GM18907 (cell line): ENCODE data around the gene TRIM9.

Experiments
- ATAC-seq: cut with Tn5 transposase; IDR thresholded peaks from one replicate; pipeline ENCODE4 v1.9.1; 2021; ENCODE audit warnings: mild to moderate bottlenecking, moderate library complexity; ENCODE audit not compliant: unreplicated experiment

Gene TRIM9

DNA sequence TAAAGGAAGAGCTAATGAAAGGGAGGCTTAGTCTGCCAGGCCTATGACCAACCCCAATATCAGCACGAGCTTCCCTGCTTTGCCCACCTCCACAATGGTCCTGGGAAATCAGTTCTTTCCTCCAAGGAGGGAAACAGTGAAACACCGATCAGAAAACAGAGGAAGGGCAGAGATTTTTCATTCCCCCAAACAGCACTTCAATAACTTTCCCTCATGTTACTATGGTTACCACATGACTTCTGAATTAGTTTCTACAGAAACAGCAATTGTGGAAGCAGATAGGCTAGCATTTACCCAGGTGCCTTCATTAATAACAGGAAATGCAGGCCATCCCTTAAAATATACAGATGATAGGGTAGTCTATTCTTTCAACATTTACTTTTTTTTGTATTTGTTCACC is 35.9 kb downstream of the TRIM9 start:
- no peak for ATAC-seq

DNA sequence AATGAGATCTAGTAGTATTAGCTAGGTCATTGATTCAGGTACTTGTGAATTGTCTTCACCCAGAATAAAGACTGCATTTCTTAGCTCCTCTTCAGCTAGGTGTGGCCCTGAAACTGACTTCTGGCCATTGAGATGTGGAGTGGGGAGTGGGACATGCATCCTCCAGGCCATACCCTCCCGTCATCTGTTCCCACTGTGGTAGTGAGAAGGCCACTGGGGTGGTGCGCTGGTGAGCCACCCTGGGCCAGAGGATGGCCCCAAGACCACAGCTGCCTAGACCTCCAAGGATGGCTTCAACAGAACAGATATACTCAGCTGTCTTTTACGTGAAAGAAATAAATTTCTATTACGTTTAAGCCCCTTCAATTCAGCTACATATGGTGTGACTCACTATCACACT is 36.5 kb downstream of the TRIM9 start:
- ATAC-seq: no peak

DNA sequence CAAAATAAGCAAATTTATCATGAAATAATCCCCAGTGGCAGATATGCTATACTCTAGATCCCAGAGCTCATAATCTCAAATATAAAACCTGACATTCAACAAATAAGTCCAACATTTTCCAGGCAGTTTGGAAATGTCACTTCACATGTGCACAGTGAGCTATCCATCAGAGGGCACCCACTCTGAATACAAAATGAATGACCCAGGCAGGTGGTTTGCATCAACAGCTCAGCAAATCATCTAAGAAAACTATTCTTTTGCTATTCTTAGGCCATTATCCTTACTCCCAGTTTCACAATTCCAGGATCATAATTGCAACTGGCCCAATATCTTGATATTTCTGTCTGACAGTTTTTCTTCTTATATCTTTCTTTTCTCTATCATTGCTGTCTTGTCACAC is 38.5 kb downstream of the TRIM9 start:
- ATAC-seq: no peak

DNA sequence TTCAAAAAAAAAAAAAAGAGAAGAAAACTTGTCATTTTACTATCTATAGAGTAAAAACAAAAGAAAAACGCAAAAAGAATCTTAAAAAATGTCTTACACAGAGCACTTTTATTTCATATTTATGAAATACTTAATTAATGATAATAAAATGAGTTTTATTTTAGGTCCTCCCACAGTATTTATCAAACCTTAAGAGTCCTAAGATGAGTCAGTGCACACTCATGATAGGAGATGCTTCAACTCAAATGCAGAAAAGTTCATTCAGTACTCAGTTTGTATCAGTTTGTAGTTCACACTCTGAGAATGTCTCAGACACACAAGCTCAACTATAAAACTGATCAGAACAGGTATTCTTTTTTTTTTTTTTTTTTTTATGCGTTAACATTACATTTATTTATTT is 41.7 kb downstream of the TRIM9 start:
- no peak for ATAC-seq

DNA sequence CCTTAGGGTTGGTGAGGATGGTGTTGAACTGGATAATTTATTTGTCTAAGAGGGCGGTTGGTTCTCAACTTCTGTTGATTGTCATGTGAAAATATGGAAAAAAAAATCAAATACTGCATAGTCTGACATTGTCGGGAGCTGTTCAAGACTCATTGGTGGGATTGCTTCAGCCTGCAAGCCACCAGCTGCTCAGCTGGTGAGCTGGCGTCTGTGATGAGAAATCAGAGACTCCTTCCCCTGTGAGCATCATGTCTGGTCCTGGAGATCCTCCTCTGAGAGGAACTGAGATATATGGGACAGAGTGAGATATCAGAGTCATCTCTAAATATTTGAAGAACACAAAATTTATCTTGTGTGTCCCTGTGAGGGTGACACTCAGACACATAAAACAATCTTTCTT is 49.9 kb downstream of the TRIM9 start:
- ATAC-seq: no peak

DNA sequence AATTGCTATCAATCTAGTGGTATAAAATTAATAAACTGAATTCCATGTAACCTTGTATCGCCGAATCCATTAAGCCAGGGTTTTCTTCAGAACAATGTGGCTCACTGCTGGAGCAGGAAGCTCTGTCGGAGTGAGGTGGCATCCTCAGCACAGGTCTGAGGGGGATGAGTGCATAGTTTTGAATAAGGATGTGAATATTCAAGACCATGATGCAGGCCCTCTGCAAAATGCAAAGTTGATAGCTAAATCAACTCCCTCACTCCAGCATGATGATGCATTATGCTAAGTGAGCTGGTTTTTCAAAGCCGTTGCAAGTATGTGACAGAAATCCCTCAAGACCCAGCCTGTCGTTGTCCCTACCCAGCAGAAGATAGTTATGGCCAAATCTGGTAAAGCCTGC is 53.0 kb downstream of the TRIM9 start:
- no peak for ATAC-seq

DNA sequence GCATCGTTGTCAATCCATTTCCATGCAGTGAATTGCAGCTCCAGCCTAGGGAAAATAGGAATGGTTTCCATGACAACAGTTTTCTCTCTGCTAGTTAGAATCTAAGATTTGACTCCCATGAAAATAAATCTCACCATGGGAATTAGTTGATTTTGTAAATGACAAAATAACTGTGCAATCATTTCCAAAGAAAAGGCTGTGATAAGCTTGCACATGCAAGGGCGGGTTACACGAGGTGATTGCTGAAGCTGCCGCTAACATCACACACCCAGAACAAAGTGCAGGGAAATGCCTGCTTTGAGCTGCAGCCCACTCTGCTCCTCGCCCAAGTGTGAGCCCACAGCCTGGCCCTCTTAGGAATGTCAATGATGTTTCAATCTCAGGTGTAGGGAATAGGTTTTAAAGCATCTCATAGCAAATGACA is 53.8 kb downstream of the TRIM9 start:
- no peak for ATAC-seq

DNA sequence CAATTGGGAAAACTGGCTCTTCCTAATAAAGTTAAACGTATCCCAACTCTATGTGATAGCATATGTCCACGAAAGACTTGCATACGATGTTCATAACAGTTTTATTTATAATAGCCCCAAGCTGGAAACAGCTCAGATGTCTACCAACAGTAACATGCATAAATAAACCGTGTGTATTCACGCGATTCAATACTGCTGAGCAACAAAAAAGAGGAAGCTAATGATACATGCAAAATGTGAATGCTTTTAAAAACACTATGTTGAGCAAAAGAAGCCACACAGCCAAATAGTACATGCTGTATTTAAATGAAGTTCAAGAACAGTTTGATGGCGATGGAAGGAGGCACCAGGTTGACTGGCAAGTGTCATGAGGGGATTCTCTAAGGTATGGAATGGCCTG is 55.7 kb downstream of the TRIM9 start:
- no peak for ATAC-seq

DNA sequence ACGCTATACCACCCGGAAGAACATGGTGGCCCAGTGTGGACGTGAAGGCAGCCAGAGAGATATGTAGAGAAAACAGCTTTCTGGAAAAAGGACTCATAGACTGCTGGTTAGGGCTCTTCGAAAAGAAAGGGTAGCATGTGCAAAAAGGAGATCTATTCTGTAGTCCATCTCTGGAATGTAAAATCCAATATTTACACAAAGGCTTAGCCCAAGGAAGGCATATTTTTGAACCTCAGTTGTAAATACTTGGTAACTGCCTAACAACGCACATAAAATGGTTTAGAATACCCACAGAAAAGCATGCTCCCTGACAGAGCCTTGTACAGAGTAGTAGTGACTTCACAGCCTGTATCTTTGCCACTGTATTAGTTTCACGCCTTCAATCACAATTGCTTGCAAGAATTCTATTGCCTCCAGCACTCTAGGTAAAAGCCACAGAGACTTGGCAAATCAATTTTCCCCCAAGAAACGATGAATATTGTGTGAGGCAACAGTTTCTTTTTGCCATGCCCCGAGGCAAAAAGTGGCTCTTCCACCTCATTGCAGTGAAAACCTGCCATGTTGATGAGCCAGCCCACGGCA is 59.2 kb downstream of the TRIM9 start:
- ATAC-seq: no peak

DNA sequence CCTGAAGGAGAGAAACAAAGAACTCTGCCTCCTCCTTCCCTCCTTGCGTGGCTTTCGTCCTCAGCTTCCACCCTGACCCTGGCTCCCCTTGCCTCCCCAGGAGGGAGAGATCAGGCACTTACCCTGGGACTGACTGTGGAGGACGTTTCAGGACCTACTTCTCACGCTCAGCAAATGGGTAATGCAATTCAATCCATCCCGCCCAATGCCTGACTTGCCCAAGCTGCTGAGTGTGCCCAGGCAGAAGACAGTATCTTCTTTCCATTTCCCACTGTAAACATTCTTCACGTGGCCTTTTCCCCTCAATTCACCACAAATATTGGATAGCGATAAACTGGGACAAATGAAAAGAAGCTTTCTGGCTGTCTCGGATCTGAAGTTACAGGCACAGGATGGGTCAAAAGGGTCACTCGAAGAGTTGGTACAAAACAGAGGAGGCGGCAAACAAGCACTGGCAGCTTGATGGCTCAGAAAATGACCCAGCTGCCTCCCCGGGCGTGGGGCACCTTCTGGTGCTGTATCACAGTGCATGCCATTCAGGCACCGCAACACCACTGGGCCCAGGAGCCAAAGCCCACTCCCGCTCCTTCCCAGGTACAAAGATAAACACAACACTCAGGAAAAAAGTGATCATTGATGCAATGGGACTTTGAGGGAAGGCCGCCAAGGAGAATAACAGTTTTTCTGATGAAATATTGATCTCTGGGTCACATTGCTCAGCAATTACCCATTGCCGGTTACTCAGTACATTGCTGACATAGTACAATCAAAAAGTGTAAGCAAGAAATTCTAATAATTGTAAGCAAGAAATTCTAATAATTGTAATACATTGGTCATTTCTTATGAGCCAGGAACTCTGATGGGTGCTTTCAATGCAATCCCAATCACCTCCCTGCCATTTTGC is 65.8 kb downstream of the TRIM9 start:
- no peak for ATAC-seq

DNA sequence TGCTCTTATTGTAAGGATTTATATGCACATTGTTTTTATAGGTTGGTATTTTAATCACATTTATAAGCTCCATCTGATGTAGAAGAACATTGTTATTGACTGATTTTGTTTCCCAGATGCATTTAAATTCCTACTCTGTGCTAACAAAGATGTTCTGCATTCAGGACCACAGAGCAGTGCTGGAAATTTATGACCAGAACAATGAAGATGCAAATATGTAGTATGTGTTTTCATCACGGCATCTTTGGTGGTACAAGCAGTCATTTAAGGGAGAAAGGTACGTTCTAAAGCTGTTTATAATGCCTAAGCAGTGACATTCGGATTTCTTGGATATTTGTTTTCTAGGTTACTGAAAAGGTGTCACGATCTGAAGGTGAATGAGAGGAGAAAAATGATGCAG is 66.5 kb downstream of the TRIM9 start:
- no peak for ATAC-seq

DNA sequence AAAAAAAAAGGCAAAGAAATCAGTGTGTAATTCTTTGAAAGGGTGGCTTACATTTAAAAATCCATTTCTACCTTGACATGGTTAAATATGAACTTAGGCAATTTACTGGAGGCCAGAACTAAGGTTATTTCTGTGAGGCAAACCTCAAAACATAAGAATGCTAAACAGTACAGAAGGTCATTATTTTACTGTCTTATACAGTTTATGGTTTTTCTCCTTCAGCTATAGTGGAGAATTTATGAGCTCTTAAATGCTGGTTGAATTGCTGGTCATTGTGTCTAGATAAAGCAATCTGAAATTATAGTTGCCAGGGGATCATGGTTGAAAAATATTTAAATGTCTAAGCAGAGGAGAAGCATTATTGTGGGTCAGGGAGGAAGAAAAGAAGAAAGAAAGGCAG is 70.5 kb downstream of the TRIM9 start:
- ATAC-seq: no peak

DNA sequence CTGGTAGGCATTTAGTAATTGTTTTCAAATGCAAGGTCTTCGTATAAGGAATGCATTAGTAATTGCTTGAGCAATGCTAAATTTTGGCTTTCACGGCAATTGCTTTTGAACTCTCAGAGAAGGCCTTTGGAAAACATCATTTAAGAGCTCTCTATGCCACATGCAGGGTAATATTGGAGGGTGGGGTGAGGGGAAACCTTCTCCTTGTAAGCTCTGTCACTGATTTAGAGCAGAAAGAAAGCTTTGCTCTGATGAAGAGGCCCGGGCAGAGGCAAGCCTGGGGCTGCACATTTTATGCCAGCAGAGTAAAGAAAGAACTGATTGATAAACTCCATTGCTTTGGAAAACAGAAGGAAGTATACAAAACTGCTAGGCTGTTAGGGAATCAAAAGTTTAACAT is 70.9 kb downstream of the TRIM9 start:
- no peak for ATAC-seq

DNA sequence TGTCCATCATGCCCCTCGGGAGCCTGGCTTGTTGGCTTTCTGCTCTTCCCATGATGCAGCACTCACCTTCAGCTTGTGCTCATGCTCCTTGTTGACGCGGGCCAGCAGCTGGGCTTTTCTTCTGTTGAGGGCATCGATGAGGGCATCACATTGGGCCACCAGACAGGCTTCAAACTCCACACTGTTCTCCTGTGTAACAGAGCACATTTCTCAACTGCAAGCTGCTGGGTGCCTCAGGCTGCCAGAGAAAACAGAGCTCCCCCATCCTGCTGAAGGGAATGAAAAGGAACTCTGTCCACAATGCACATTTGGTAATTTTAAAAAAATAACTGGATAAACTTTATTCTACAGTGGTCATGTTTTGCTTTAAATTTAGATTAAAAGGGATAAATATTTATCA is 72.1 kb downstream of the TRIM9 start:
- ATAC-seq: no peak

DNA sequence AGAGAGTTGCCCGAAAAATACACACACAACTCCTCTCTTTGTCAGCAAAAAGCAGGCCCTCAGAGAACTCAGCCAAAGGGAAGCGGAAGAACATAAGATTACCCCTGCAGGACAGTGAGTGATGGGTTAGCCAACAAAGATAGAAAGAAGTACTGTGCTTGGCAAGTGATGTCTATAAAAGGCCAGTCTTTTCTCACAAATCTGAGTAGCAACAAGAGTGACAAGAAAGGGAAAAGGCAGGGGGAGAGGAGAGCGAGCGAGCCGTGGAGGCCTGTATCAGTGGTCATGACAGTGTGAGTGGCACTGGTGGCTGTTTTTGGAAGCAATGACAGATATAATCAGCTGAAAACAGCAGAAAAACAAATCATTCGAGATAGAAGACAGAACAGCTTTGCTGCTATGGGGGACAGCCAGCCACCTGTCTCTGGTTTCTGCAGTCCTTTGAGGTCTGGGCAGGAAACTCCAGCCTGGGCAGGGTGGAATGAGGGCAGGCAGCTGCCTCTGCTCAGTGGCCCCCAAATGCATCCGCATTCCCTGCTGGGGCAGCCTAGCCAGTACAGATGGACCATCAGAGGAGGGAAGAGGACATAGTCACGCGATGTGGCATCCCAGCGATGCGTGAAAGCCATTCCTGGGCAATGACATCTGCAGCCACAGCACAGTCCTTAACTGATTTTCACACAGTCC is 74.7 kb downstream of the TRIM9 start:
- no peak for ATAC-seq

DNA sequence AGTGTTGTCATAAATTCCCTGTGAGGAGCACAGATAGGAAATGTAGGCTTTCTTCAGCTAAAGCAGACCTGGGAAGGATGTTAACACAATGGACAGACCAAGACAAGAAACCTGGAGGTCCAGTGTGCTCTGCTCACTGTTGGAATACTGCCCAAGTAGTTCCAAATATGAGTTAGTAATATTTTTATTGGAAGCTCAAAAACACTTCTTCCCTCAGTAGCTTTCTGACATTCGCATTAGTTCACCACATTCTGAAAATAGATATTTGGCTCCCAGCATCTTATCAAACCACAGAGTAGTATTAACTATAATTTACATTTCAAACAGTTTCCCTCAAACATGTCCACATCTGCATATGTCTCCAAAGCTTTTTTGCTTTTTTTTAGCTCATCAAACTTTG is 75.8 kb downstream of the TRIM9 start:
- no peak for ATAC-seq

DNA sequence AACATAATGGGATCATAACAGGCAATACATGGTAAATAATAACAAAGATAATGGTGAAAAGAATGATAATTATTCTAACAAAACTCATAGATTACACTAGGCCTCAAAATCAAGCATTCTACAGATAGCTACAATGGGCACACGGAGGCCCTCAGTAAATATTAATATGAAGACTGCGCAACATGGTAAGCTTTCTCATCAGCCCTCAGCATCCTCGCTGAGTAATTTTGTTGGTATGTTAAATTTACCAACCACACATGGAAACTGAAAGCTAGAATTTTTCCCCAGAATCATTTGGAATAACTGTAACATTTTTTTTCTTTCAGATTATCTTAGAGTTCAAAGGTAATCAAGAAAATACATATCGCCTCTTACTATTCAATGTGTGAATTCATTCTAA is 76.4 kb downstream of the TRIM9 start:
- ATAC-seq: no peak

DNA sequence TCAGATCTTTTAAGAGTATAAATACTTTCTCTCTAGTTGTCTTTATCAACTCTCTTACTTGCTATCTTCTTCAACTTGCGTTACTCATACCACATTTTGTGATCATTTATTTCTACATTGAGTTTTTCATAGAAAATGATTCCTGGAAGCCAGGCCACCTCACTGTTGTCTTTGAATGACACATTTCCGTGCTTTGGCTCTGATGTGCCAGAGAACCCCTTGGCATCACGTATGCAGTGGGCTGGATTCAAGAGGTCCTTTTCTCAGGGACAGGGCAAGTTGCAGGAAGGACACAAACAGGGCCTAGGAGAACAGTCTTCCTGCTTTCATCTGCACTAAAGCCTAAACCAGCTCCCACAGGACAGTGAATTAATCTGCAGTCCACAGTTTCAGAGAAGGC is 80.3 kb downstream of the TRIM9 start:
- no peak for ATAC-seq

DNA sequence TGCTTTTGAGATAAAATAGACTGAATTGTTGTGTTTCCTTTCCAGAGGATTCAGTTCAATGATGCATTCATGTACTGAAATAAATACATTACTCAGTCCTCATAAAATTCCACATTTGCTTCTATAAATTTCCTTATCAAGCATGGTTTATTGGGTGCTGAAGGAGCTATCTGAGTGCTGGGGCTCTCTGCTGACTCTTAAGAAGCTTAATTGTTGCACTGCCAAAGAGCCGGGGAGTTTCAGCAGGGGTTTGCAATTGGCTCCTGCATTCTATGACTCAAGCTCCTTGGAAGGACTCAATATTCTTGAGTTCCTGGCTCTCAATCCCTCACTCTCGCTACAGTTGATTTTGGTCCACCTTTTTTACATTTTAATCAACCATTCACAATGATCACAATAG is 80.8 kb downstream of the TRIM9 start:
- no peak for ATAC-seq

DNA sequence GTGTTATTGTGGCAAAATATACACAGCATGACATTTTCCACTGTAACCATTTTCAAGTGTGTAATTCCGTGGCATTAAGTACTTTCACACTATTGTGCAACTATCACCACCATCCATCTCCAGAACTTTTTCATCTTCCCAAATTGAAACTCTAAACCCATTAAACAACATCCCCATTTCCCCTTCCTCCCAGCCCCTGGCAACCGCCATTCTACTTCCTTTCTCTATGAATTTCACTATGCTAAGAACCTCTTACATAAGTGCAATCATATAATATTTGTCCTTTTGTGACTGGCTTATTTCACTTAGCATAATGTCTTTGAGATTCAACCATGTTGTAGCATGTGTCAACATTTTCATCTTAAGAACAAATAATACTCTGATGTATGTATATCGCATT is 82.8 kb downstream of the TRIM9 start:
- ATAC-seq: no peak

DNA sequence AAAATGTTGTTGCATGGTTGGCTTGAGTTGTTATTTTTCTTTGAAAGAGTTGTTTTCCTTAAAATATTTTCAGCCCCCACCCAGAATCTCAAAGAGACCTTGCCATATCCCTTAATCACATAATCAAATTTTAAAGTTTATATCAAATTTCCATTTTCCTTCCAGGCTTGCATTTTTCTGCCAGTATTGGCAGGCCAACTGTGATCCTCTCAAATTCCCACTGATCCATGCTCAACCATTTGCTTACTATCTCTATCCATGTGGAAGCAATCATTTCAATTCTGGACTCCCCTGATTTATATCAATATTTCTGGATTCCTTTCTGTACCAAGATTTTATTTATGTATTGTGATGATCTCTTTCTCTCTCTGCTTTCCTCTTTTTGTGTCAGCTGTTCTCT is 86.5 kb downstream of the TRIM9 start:
- ATAC-seq: no peak

DNA sequence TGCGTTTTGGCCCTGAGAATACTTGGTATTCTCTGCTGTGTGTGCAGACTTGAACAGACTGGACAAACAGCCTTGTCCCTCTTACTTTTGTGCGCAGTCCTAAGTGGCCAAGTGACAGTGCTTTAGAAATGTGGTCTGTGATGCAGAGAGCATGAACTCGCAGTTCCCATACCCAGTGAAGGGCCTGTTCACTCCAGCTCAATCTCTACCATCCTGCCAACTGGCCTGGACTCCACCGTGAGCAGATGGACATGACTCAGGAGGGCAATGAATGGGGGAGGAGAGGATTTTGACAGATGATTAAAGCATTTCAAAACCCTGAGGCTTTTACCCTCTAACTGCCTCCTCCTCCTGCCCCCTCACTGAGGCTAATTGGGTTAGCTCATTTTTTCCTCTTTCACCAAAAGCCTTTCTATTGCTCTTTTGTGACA is 88.1 kb downstream of the TRIM9 start:
- no peak for ATAC-seq
